Measurements from ENCODE around the gene RAB3GAP1.

DNA sequence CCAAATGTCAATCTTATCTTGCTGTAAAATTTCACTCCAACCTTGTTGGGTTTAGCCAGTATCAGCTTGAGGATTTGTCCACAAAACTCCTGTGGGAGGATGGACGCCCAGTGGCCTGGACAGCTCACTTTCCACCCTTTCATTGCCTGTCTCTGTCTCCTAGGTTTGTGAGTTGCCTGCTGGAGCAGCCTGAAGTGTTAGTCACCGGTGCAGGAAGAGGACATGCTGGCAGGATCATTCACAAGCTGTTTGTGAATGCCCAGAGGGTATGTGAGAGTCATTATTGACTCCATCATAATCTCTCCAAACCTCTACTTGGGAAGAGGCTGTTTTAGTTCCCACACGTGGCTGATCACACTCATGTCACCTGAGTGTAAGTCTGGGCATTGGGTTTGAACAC is 112.3 kb downstream of the RAB3GAP1 start:
- TF ChIP-seq CTCF (IDR thresholded peaks at IDR 0.05; ENCODE audit: borderline replicate concordance, extremely low read depth, low read length, poor library complexity, severe bottlenecking) (no peak), EZH2 (IDR thresholded peaks at IDR 0.05; ENCODE audit: borderline replicate concordance, low read depth, low read length, severe bottlenecking) (no peak)

Measured in DND-41 (cell line).